ENCODE data around the gene NTM.

NTM gene

DNA sequence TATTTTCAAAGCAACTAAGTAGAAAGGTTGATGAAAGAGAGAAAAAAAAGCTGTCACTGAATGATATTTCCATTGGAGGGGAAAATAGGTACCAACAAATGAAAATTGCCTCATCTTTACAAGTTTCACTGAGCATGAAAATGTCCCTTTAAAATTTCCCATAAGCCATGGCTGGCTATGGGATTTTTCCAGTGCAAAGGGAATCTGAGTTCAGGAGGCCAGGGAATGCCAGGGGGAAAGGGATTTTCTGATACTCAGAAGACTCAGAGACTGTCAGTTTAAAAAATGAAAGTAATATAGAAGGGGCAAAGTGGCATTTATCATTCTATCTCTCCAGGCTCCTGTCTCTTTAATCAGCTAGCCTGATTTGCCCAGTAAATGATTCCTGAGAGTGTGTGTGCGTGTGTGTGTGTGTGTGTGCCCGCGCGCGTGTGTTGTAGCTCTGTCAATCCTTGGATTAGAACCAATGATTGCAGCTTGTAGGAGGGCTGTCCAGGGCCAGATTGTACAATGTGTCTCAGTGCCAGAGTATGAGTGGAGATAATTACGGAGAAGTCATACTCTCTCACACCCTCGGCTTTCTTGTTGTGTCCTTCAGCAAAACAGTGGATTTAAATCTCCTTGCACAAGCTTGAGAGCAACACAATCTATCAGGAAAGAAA, at the start of gene NTM:
Gene NTM (plus strand): TSS at position 526 of the 662 bp plus-strand sequence.
- no peak within 1 kb of the TSS for H3K4me3 ChIP-seq (ENCODE audit: low read depth, low read length)
- TF ChIP-seq, protein P1, sequence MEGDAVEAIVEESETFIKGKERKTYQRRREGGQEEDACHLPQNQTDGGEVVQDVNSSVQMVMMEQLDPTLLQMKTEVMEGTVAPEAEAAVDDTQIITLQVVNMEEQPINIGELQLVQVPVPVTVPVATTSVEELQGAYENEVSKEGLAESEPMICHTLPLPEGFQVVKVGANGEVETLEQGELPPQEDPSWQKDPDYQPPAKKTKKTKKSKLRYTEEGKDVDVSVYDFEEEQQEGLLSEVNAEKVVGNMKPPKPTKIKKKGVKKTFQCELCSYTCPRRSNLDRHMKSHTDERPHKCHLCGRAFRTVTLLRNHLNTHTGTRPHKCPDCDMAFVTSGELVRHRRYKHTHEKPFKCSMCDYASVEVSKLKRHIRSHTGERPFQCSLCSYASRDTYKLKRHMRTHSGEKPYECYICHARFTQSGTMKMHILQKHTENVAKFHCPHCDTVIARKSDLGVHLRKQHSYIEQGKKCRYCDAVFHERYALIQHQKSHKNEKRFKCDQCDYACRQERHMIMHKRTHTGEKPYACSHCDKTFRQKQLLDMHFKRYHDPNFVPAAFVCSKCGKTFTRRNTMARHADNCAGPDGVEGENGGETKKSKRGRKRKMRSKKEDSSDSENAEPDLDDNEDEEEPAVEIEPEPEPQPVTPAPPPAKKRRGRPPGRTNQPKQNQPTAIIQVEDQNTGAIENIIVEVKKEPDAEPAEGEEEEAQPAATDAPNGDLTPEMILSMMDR (IDR thresholded peaks at IDR 0.05; ENCODE audit: low read depth, low read length), result no peak

DNA sequence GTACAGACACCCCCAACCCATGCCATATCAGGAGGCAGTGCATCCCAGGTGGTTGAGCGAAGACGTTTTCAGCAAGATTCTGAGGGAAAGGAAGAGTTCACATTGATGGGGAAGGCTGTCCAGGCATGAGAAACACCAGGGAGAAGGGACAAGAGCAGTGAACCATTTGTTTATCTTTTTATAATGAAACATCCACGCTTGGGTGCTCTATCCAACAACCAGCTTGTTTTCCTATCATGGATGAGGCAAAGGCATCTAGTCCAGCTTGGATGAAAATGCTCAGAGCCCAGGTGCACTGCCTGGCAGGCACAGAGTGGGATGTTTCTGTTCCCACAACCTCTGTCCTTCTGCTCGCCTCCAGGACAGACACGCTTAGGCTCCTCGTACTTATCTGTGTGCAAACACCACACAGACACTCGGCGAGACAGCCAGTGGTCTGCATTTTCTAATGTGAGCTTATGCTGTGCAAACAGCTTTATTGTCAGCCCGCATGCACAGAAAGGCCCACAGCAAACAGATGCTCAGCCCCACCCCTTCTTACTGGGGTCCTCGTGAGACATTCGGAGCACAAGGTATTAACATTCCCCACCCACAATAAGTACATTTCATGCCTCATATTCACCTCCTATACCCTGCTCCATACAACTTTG, 45.4 kb upstream of the NTM start:
- TF ChIP-seq, protein P1 (IDR thresholded peaks at IDR 0.05; ENCODE audit: low read depth, low read length), result no peak
- H3K4me3 ChIP-seq (ENCODE audit: low read depth, low read length), result no peak overlapping the region

DNA sequence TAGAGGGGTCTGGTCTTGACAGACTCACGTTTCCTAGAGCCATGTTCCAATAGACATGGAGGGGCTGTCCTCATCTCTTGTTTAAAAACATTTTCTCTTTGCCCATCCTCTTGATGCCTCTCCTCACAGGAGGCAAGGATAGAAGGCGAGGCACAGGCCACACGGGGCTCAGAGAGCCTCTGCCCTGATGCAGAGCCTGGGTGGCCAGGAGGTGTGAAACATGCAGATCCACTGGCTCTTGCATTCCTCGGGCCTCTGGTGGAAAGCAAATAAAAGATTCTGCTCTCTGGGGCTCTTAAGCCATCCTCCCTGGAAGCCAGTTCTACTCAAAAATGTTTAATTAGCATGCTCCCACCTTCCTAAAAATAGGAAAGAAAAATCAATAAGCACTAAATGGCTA, 43.6 kb upstream of the NTM start:
- TF ChIP-seq, protein P1 (IDR thresholded peaks at IDR 0.05; ENCODE audit: low read depth, low read length), result no peak
- no peak overlapping the region for H3K4me3 ChIP-seq (ENCODE audit: low read depth, low read length)

DNA sequence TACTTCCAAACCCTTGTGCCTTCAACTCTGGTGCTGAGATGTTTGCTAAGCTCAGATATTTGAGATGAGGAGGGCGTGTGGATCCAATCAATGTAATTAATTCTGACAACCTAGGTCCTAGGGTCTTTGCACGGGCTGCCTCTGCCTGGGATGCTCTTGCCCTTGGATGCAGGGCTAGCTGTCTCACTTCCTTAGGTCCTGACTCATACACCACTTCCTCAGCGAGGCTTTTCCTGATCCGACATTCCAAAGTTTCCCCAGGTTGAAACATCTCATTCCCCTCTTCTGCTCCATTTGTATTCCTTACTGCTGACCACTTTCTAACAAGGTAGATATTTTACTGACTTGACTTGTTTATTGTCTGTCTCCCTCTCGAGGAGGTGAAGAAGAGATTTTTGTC, 43.0 kb upstream of the NTM start:
- TF ChIP-seq, protein P1 (IDR thresholded peaks at IDR 0.05; ENCODE audit: low read depth, low read length), result no peak
- H3K4me3 ChIP-seq (ENCODE audit: low read depth, low read length), result no peak overlapping the region

DNA sequence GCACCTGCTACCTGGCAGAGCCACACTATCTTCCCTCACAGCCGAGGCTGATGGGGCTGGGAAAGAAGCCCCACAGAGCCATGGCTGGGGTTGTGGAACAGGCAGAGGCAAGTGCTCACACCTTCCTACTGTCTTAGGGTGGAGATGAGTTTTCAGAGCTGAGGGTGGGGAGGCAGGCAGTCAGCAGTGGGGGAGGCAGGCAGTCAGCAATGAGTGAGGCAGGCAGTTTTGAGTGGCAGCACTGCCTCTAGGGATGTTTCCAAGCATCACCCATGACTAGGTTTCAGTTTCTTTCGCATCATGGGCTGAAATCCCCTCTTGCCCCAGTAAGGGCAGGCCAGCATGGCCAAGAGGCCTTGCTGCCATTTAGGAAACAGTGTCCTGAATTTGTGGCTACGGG, 41.6 kb upstream of the NTM start:
- TF ChIP-seq, protein P1 (IDR thresholded peaks at IDR 0.05; ENCODE audit: low read depth, low read length), result no peak
- no peak overlapping the region for H3K4me3 ChIP-seq (ENCODE audit: low read depth, low read length)

DNA sequence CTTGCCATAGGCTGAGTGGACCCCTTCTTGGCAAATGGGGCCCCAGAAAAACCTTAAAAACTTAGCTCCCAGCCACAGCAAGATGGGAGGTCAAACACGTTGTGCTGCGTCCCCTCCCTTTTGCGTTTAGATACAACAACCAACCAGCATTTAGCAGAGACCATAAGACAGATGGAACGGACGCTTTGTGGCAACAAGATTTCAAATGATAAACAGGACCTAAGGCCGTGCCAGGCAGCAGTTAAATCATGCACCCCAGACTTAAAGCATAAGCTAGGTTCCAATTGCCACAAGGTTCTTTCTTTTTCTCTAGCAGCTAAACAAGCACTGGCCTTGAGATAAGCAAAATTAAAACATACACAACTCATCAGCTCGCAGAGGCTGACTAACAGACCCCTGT, 39.4 kb upstream of the NTM start:
- no peak overlapping the region for H3K4me3 ChIP-seq (ENCODE audit: low read depth, low read length)
- TF ChIP-seq, protein P1 (IDR thresholded peaks at IDR 0.05; ENCODE audit: low read depth, low read length), result no peak

DNA sequence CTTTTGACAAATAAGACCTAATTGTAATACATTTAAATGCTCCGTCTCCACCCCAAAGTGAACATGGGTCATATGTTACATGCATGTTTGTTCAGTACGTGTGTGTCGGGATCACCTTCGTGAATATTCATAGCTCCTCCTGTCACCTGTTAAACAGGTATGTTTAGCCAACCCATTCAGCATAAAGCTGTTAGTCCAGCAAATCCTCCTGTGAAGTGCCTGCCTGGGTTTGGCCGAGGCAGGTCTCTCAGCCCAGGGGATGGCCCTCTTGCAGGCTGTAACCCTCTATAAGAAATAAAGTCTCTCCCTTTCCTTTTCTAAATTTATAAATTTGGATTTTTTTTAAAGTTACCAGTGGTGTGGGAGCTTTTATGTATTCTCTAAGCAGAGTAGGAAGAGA, 38.9 kb upstream of the NTM start:
- TF ChIP-seq, protein P1 (IDR thresholded peaks at IDR 0.05; ENCODE audit: low read depth, low read length), result no peak
- H3K4me3 ChIP-seq (ENCODE audit: low read depth, low read length), result no peak overlapping the region
